H1 (cell line): ENCODE measurements around the gene BRSK2. TPM values are rescaled to one million over a fixed set of nuclear protein-coding genes. Genes with fewer than 3 reads are reported as not detected.

Experiments used
- CTCF ChIA-PET: fragments of 300-600 bp; sonication (Branson Sonifier 250); formaldehyde crosslinking; loops from one replicate; lab custom pipeline; 2021; ENCODE audit not compliant: partially characterized antibody; lab: Charles Lee
- POLR2A ChIA-PET: fragments of 300-600 bp; sonication (Branson Sonifier 250); formaldehyde crosslinking; loops from one replicate; lab custom pipeline; 2021; ENCODE audit warnings: inconsistent platforms; ENCODE audit not compliant: partially characterized antibody; lab: Charles Lee
- DNase-seq, 2 experiments: peaks; one replicate each; pipeline versions ENCODE4 v3.0.0 to v3.0.0-alpha.2; 2010 to 2022; ENCODE audit warnings: low spot score in 2 of 2, low read depth in 1 of 2, mixed read lengths in 1 of 2
- FAIRE-seq: peaks from 2 replicates; lab custom pipeline; 2011; peaks lifted over from hg19 to GRCh38; lab: Jason Lieb, UNC
- H2AFZ ChIP-seq: 2 replicates; pipeline ENCODE4 v1.8.1; 2012; ENCODE audit warnings: low read length, inconsistent platforms
- H2AK5ac ChIP-seq: 2 replicates; pipeline ENCODE4 v1.6.1; 2013; ENCODE audit warnings: low read depth, low read length
- H2BK120ac ChIP-seq: replicated peaks from 2 replicates; pipeline ENCODE3; 2013; ENCODE audit warnings: low read depth, low read length, inconsistent platforms
- H2BK12ac ChIP-seq: 2 replicates; pipeline ENCODE4 v1.6.1; 2013; ENCODE audit warnings: low read depth, low read length
- H2BK15ac ChIP-seq: 2 replicates; pipeline ENCODE4 v1.6.1; 2013; ENCODE audit warnings: low read length
- H2BK20ac ChIP-seq: 2 replicates; pipeline ENCODE4 v1.6.1; 2013; ENCODE audit warnings: low read length
- H2BK5ac ChIP-seq: 2 replicates; pipeline ENCODE4 v1.6.1; 2013; ENCODE audit warnings: low read depth, low read length
- H3K14ac ChIP-seq: 2 replicates; pipeline ENCODE4 v1.6.1; 2013; ENCODE audit warnings: inconsistent platforms; ENCODE audit not compliant: insufficient read length
- H3K18ac ChIP-seq: 2 replicates; pipeline ENCODE4 v1.6.1; 2013; ENCODE audit warnings: low read length; ENCODE audit errors: extremely low read depth
- H3K23ac ChIP-seq: 2 replicates; pipeline ENCODE4 v1.6.1; 2013; ENCODE audit warnings: inconsistent platforms; ENCODE audit not compliant: insufficient read length
- H3K23me2 ChIP-seq: 2 replicates; pipeline ENCODE4 v1.6.1; 2013; ENCODE audit warnings: low read depth, low read length
- H3K27ac ChIP-seq: 2 replicates; pipeline ENCODE4 v1.6.1; 2011; ENCODE audit warnings: low read depth, low read length, inconsistent platforms
- H3K27me3 ChIP-seq, 4 experiments: replicated peaks in 1 of 4; 1 replicate in 1 of 4; 2 replicates in 3 of 4; pipeline versions ENCODE4 v1.6.1 to v1.8.1; 2011 to 2013; ENCODE audit warnings: low read length in 3 of 4, mild to moderate bottlenecking in 3 of 4, inconsistent platforms in 2 of 4, mixed read lengths in 2 of 4, moderate library complexity in 1 of 4; ENCODE audit not compliant: control insufficient read depth in 3 of 4, insufficient read depth in 3 of 4; ENCODE audit errors: extremely low read depth in 1 of 4
- H3K36me3 ChIP-seq, 4 experiments: 2 replicates each; pipeline versions ENCODE4 v1.6.1 to v1.8.1; 2011 to 2013; ENCODE audit warnings: mild to moderate bottlenecking in 4 of 4, low read length in 3 of 4, moderate library complexity in 2 of 4, control low read depth in 1 of 4, inconsistent platforms in 1 of 4; ENCODE audit not compliant: insufficient read depth in 4 of 4, control insufficient read depth in 2 of 4
- H3K4ac ChIP-seq: replicated peaks from 2 replicates; pipeline ENCODE3; 2013; ENCODE audit warnings: low read length, low read depth, mixed read lengths, inconsistent platforms; ENCODE audit not compliant: insufficient read length
- H3K4me1 ChIP-seq, 4 experiments: replicated peaks in 1 of 4; 1 replicate in 1 of 4; 2 replicates in 3 of 4; pipeline versions ENCODE4 v1.6.1 to v1.8.1; 2011 to 2013; ENCODE audit warnings: low read length in 3 of 4, inconsistent platforms in 2 of 4, mixed read lengths in 1 of 4; ENCODE audit not compliant: insufficient read depth in 4 of 4, control insufficient read depth in 3 of 4
- H3K4me2 ChIP-seq, 2 experiments: 2 replicates each; pipeline versions ENCODE4 v1.6.1 to v1.8.1; 2011 to 2013; ENCODE audit warnings: low read depth in 2 of 2, low read length in 2 of 2, control low read depth in 1 of 2, inconsistent platforms in 1 of 2, mild to moderate bottlenecking in 1 of 2; ENCODE audit not compliant: insufficient read depth in 1 of 2
- H3K4me3 ChIP-seq, 4 experiments: fragments of 200-600, 300-600 bp in 1 of 4; sonication (generic), shearing (Covaris generic), sonication (Bioruptor Twin) in 1 of 4; 2 replicates each; pipeline versions ENCODE4 v1.5.1 to v1.8.1; 2011 to 2016; ENCODE audit warnings: low read length in 4 of 4, low read depth in 3 of 4, control low read depth in 2 of 4, inconsistent platforms in 2 of 4, mild to moderate bottlenecking in 2 of 4, mixed read lengths in 1 of 4, moderate library complexity in 1 of 4; ENCODE audit not compliant: insufficient read depth in 2 of 4; ENCODE audit errors: extremely low read depth in 1 of 4
- H3K56ac ChIP-seq: replicated peaks from 2 replicates; pipeline ENCODE3; 2013; ENCODE audit warnings: low read depth, mild to moderate bottlenecking, mixed read lengths, low read length, inconsistent platforms; ENCODE audit not compliant: insufficient read length
- H3K79me1 ChIP-seq: 2 replicates; pipeline ENCODE4 v1.6.1; 2013; ENCODE audit warnings: low read depth, low read length, control low read depth
- H3K79me2 ChIP-seq, 2 experiments: 2 replicates each; pipeline versions ENCODE4 v1.6.1 to v1.8.1; 2012 to 2013; ENCODE audit warnings: low read length in 2 of 2, mild to moderate bottlenecking in 2 of 2, inconsistent platforms in 1 of 2; ENCODE audit not compliant: insufficient read depth in 2 of 2, control insufficient read depth in 1 of 2
- H3K9ac ChIP-seq, 4 experiments: replicated peaks in 1 of 4; 1 replicate in 1 of 4; 2 replicates in 3 of 4; pipeline versions ENCODE4 v1.6.1 to v1.8.1; 2011 to 2013; ENCODE audit warnings: low read depth in 3 of 4, low read length in 3 of 4, control low read depth in 2 of 4, mild to moderate bottlenecking in 2 of 4, moderate library complexity in 2 of 4, inconsistent platforms in 1 of 4; ENCODE audit errors: extremely low read depth in 1 of 4
- H3K9me3 ChIP-seq, 2 experiments: 2 replicates each; pipeline versions ENCODE4 v1.6.1 to v1.8.1; 2012 to 2013; ENCODE audit warnings: mild to moderate bottlenecking in 2 of 2, moderate library complexity in 2 of 2, control low read depth in 1 of 2, inconsistent platforms in 1 of 2, low read depth in 1 of 2, low read length in 1 of 2, mixed read lengths in 1 of 2; ENCODE audit not compliant: insufficient read depth in 2 of 2
- H4K20me1 ChIP-seq, 2 experiments: replicated peaks in 1 of 2; 2 replicates each; pipeline versions ENCODE3 to v1.8.1; 2011 to 2013; ENCODE audit warnings: inconsistent platforms in 2 of 2, low read length in 2 of 2, mild to moderate bottlenecking in 1 of 2; ENCODE audit not compliant: insufficient read depth in 2 of 2, control insufficient read depth in 1 of 2
- H4K5ac ChIP-seq: 2 replicates; pipeline ENCODE4 v1.6.1; 2013; ENCODE audit warnings: low read length, low read depth, mixed read lengths, inconsistent platforms; ENCODE audit not compliant: insufficient read length
- H4K8ac ChIP-seq: 2 replicates; pipeline ENCODE4 v1.8.0; 2013; ENCODE audit warnings: mild to moderate bottlenecking, moderate library complexity, low read length, inconsistent platforms; ENCODE audit not compliant: insufficient read depth; ENCODE audit errors: extremely low read depth
- H4K91ac ChIP-seq: replicated peaks from 2 replicates; pipeline ENCODE3; 2013; ENCODE audit warnings: low read length, mixed read lengths, inconsistent platforms; ENCODE audit not compliant: insufficient read length
- CREB1 ChIP-seq: IDR thresholded peaks from 2 replicates; pipeline ENCODE4 v1.6.1; 2012; ENCODE audit warnings: inconsistent platforms
- EGR1 ChIP-seq: IDR thresholded peaks from 2 replicates; pipeline ENCODE4 v1.6.1; 2011; ENCODE audit warnings: low read depth, low read length, borderline replicate concordance
- EZH2 ChIP-seq: fragments of 200-600 bp; sonication (generic); IDR thresholded peaks from 2 replicates; pipeline ENCODE4 v1.7.1; 2012; ENCODE audit warnings: low read depth, mild to moderate bottlenecking, moderate library complexity, low read length, inconsistent platforms; ENCODE audit not compliant: severe bottlenecking
- HDAC2 ChIP-seq, 2 experiments: fragments of 300-600 bp in 1 of 2; sonication (generic) in 1 of 2; IDR thresholded peaks; 2 replicates each; pipeline ENCODE4 v1.6.1; 2011 to 2012; ENCODE audit warnings: low read depth in 2 of 2, low read length in 2 of 2, mild to moderate bottlenecking in 2 of 2, moderate library complexity in 2 of 2, borderline replicate concordance in 1 of 2, inconsistent platforms in 1 of 2
- SIN3A ChIP-seq, 2 experiments: IDR thresholded peaks in 1 of 2; conservative IDR thresholded peaks in 1 of 2; 2 replicates each; pipeline ENCODE4 v1.6.1; 2011 to 2012; ENCODE audit warnings: low read length in 2 of 2, improper control_type of control experiment in 1 of 2, low read depth in 1 of 2, mild to moderate bottlenecking in 1 of 2
- TBP ChIP-seq: IDR thresholded peaks from 2 replicates; pipeline ENCODE4 v1.6.1; 2011; ENCODE audit warnings: low read depth, low read length, improper control_type of control experiment
- WGBS, 2 experiments: shearing (Covaris generic) in 1 of 2; methylation state at CpG; one replicate each; pipeline versions ENCODE4 v1.1.6 to v1.1.7; 2013 to 2015; ENCODE audit warnings: low lambda C conversion rate in 2 of 2, mixed read lengths in 2 of 2, inconsistent platforms in 1 of 2, low coverage in 1 of 2, missing lambda C conversion rate in 1 of 2; ENCODE audit not compliant: insufficient replicate concordance in 2 of 2, insufficient coverage in 1 of 2, insufficient read length in 1 of 2; ENCODE audit errors: extremely low coverage in 1 of 2, missing lambda C conversion rate in 1 of 2; 5-methylcytosine and 5-hydroxymethylcytosine counted together
- polyA plus RNA-seq, 7 experiments: library from polyadenylated mRNA; depleted of rRNA in 3 of 7; stranded (reverse) in 5 of 7; unstranded in 2 of 7; fragments of >200 nt in 5 of 7; fragments of 200-250 nt in 2 of 7; gene quantifications; 1 replicate in 5 of 7; 2 replicates in 1 of 7; 4 replicates in 1 of 7; pipeline versions ENCODE4 v1.2.1 to v1.2.3, GENCODE V29; 2011 to 2013; ENCODE audit warnings: missing spikeins in 2 of 7, mixed read lengths in 2 of 7
- total RNA-seq: library from RNA; stranded (reverse); fragmentation: NEBNext Ultra II Directional; extraction: Animal tissue kit (Norgen Biotek cat#: 25700); gene quantifications from 2 replicates; pipeline ENCODE4 v1.2.1, GENCODE V29; 2021

BRSK2 gene
- total and polyA plus RNA-seq, 2 of the 8 experiments (the other 6 are each of a cell fraction or from before 2014, with no cell fraction given), result 17.3 to 27.1 TPM

- peak overlapping the region; percentile 80 to 97 for H3K4me2 ChIP-seq
- peak in 1 of 2 experiments; percentile 64 for DNase-seq
- CTCF ChIA-PET, result no interaction called here
- H3K27me3 ChIP-seq, result peaks cover 0 to 12% (median 7%) of the 10 kb centered on the region in 4 experiments; a peak in 4 of 7 replicates
- H3K4ac ChIP-seq, result no peak overlapping the region
- no peak overlapping the region for H3K27ac ChIP-seq
- peak overlapping the region; percentile 45 for H4K8ac ChIP-seq
- no peak for TF ChIP-seq CREB1
- TF ChIP-seq EGR1, result no peak
- TF ChIP-seq HDAC2 (IDR thresholded peaks at IDR 0.05; ENCODE audit: borderline replicate concordance in 1 of 2, low read depth in 2 of 2, low read length in 2 of 2), result no peak
- no peak for TF ChIP-seq EZH2
- TF ChIP-seq TBP, result 0 out of 2 replicates have a peak, but pooled peaks have one; percentile 8
- peak; percentile 15 to 20; a peak in 1 of 4 replicates for TF ChIP-seq SIN3A (conservative IDR thresholded peaks at IDR 0.05 in 1 of 2, IDR thresholded peaks at IDR 0.05 in 1 of 2; ENCODE audit: low read depth in 1 of 2, low read length in 2 of 2)
- H2BK15ac ChIP-seq, result no peak overlapping the region
- H3K36me3 ChIP-seq, result no peaks in the 10 kb centered on the region
- POLR2A ChIA-PET, result interaction anchor here (1.2 to 1.6 kb wide), 4 partner anchors 9 to 129 kb away, joined by 3 to 7 read pairs (median 6); no protein-coding TSS in a partner anchor
- no peak overlapping the region for H2BK20ac ChIP-seq
- no peak for FAIRE-seq
- peak overlapping the region in 1 of 4 experiments; percentile 49; a peak in 1 of 7 replicates for H3K9ac ChIP-seq
- H3K9me3 ChIP-seq, result no peaks in the 10 kb centered on the region
- no peak overlapping the region for H2BK5ac ChIP-seq
- no peak overlapping the region for H3K56ac ChIP-seq
- H2AFZ ChIP-seq, result no peak overlapping the region
- no peak overlapping the region for H4K5ac ChIP-seq
- H4K20me1 ChIP-seq, result peaks cover 9 to 21% of the 10 kb centered on the region in 2 experiments
- H3K4me3 ChIP-seq, result peak overlapping the region; percentile 69 to 76 (median 70)
- no peak overlapping the region for H3K14ac ChIP-seq
- H3K79me2 ChIP-seq, result peaks cover 8 to 40% of the 10 kb centered on the region in 2 experiments; a peak in 3 of 4 replicates
- 69% methylated on average over 28 of the region's 35 CpGs; no CpG with 5 or more reads in 1 of the 2 experiments for WGBS, 2 experiments
- no peak overlapping the region; the same call in 1 of the 2 replicates for H2AK5ac ChIP-seq
- no peak overlapping the region for H2BK12ac ChIP-seq
- H3K4me1 ChIP-seq, result peaks cover 0 to 15% (median 8%) of the 10 kb centered on the region in 4 experiments; a peak in 6 of 7 replicates
- H3K18ac ChIP-seq, result no peak overlapping the region
- H2BK120ac ChIP-seq, result no peak overlapping the region
- H3K23me2 ChIP-seq, result peaks cover 16% of the 10 kb centered on the region; the same call in 1 of the 2 replicates
- H3K23ac ChIP-seq, result no peak overlapping the region
- no peak overlapping the region for H4K91ac ChIP-seq
- H3K79me1 ChIP-seq, result peaks cover 20% of the 10 kb centered on the region
Measured at GRCh38 chr11:1391165-1392075, 1.7 kb downstream of the BRSK2 start.
